Stimulated activated CD4-positive, alpha-beta T cell treated with anti-CD3 and anti-CD28 coated beads, Interleukin-1b, Interleukin-23, amount 100 ng/mL, for 48 hours (primary cell): ENCODE results near the gene ADGRL1.
"Not testable (repeated sequence)": the region's sequence is repeated elsewhere in the genome, so short reads cannot be mapped to it uniquely, and the experiment has no call there.

Experiments used
- DNase-seq: peaks from one replicate; pipeline ENCODE4 v3.0.0-alpha.2; 2020

Gene ADGRL1

GRCh38 chr19:14186684-14187083 lies 19.3 kb downstream of the ADGRL1 start:
- DNase-seq: not testable (repeated sequence)

- DNase-seq: not testable (repeated sequence)
These were observed 20.3 kb downstream of the ADGRL1 start for GRCh38 chr19:14185691-14186090.

- no peak for DNase-seq
These were observed 20.8 kb downstream of the ADGRL1 start for GRCh38 chr19:14185158-14185557.

GRCh38 chr19:14183741-14184350 lies 22.1 kb downstream of the ADGRL1 start:
- DNase-seq: no peak

- no peak for DNase-seq
These were observed 23.5 kb downstream of the ADGRL1 start for GRCh38 chr19:14182476-14182875.

GRCh38 chr19:14181906-14182305 lies 24.1 kb downstream of the ADGRL1 start:
- no peak for DNase-seq

GRCh38 chr19:14181199-14181598 lies 24.8 kb downstream of the ADGRL1 start:
- not testable (repeated sequence) for DNase-seq

GRCh38 chr19:14177496-14178074 lies 28.4 kb downstream of the ADGRL1 start:
- no peak for DNase-seq

- DNase-seq: no peak
These were observed 30.6 kb downstream of the ADGRL1 start for GRCh38 chr19:14175351-14175792.

- DNase-seq: no peak
These were observed 31.1 kb downstream of the ADGRL1 start for GRCh38 chr19:14174883-14175282.

GRCh38 chr19:14168993-14169392 lies 37.0 kb downstream of the ADGRL1 start:
- DNase-seq: no peak

GRCh38 chr19:14168259-14168972 lies 37.6 kb downstream of the ADGRL1 start:
- DNase-seq: no peak

- no peak for DNase-seq
These were observed 38.3 kb downstream of the ADGRL1 start for GRCh38 chr19:14167576-14168138.

GRCh38 chr19:14166999-14167575 lies 38.9 kb downstream of the ADGRL1 start:
- no peak for DNase-seq

GRCh38 chr19:14165990-14166830 lies 39.8 kb downstream of the ADGRL1 start:
- no peak for DNase-seq

- DNase-seq: no peak
These were observed 41.1 kb downstream of the ADGRL1 start for GRCh38 chr19:14164724-14165493.

- no peak for DNase-seq
These were observed 41.9 kb downstream of the ADGRL1 start for GRCh38 chr19:14164082-14164481.

GRCh38 chr19:14162871-14163297 lies 43.1 kb downstream of the ADGRL1 start:
- no peak for DNase-seq

- no peak for DNase-seq
These were observed 44.7 kb downstream of the ADGRL1 start for GRCh38 chr19:14161305-14161704.

GRCh38 chr19:14160017-14160703 lies 45.8 kb downstream of the ADGRL1 start:
- no peak for DNase-seq

GRCh38 chr19:14159059-14159458 lies 46.9 kb downstream of the ADGRL1 start:
- DNase-seq: no peak
